Adrenal gland (tissue), 12 donors: ENCODE data around the gene CD44. TPM values are rescaled to one million over a fixed set of nuclear protein-coding genes. Genes with fewer than 3 reads are reported as not detected.

Experiments
- DNase-seq, 7 donors: peaks; one replicate each; pipeline ENCODE4 v3.0.0-alpha.2; 2019 to 2020
- H3K27ac ChIP-seq, 5 donors: fragments of 200-600 bp; sonication (generic) in 4 of 5; 1 replicate in 3 of 5; 2 replicates in 2 of 5; pipeline versions ENCODE4 v1.5.1 to v1.8.0; 2016 to 2020; ENCODE audit warnings: mild to moderate bottlenecking in 1 of 5
- H3K27me3 ChIP-seq: fragments of 200-600 bp; 2 replicates; pipeline ENCODE4 v1.8.0; 2021
- H3K36me3 ChIP-seq, 2 donors: fragments of 200-600 bp; replicated peaks in 1 of 2; 1 replicate in 1 of 2; 2 replicates in 1 of 2; pipeline versions ENCODE4 v1.5.1 to v1.8.0; 2018 to 2022
- H3K4me1 ChIP-seq, 2 donors: fragments of 200-600 bp; replicated peaks in 1 of 2; 1 replicate in 1 of 2; 2 replicates in 1 of 2; pipeline versions ENCODE4 v1.5.1 to v1.8.0; 2018 to 2021
- H3K4me3 ChIP-seq, 4 donors: fragments of 200-600 bp; sonication (generic) in 3 of 4; one replicate each; pipeline ENCODE4 v1.5.1; 2016 to 2018
- H3K9me3 ChIP-seq, 3 donors: fragments of 200-600 bp; sonication (generic) in 1 of 3; replicated peaks in 1 of 3; 1 replicate in 2 of 3; 2 replicates in 1 of 3; pipeline versions ENCODE4 v1.5.1 to v1.8.0; 2016 to 2021
- POLR2A ChIP-seq, 2 donors: fragments of 450-650 bp; IDR thresholded peaks; one replicate each; pipeline ENCODE4 v1.6.1; 2017; ENCODE audit warnings: antibody characterized with exemption in 2 of 2, mild to moderate bottlenecking in 2 of 2, moderate library complexity in 1 of 2
- WGBS, 4 donors: extraction: QIAGEN DNeasy Blood & Tissue Kit in 2 of 4; methylation state at CpG; one replicate each; pipeline versions ENCODE4 v1.1.5 to v1.1.7; 2013 to 2017; 5-methylcytosine and 5-hydroxymethylcytosine counted together
- intact Hi-C, 2 donors: fragments of 100-400 bp; cut with DNase I; formaldehyde crosslinking; loops; one replicate each; pipeline versions ENCODE4 v1.14.1 to v1.15.0; 2022 to 2023
- polyA plus RNA-seq, 3 donors: library from polyadenylated mRNA; stranded (reverse); fragments of 200-250 nt in 2 of 3; fragments of 350-450 nt in 1 of 3; fragmentation: Illumina TruSeq in 1 of 3; extraction: RNeasy Lipid Tissue Mini Kit (QIAGEN cat#74804) in 1 of 3; gene quantifications; one replicate each; pipeline ENCODE4 v1.2.3, GENCODE V29; 2013 to 2014
- total RNA-seq, 9 donors: library from RNA; depleted of rRNA in 4 of 9; stranded (reverse); fragments of >200 nt in 4 of 9; fragments of 120-200 nt in 1 of 9; fragmentation: NEBNext Ultra II Directional in 1 of 9; extraction: Animal tissue kit (Norgen Biotek cat#: 25700) in 1 of 9; gene quantifications; one replicate each; pipeline versions ENCODE4 v1.1.0 to v1.2.4, GENCODE V29; 2013 to 2023
- TF ChIP-seq, protein P1 (sequence below), 6 experiments: fragments of 450-650 bp in 4 of 6; fragments of 200-600 bp in 2 of 6; sonication (generic) in 1 of 6; IDR thresholded peaks; 1 replicate in 5 of 6; 2 replicates in 1 of 6; pipeline versions ENCODE4 v1.5.1 to v1.8.0; 2016 to 2021; ENCODE audit warnings: antibody characterized with exemption in 6 of 6, mild to moderate bottlenecking in 2 of 6, moderate library complexity in 1 of 6
- donor health status: healthy with polysubstance abuse.
- donor health status: Bipolar disorder and iron deficiency.
- donor health status: DM: yes; HTN: yes; CAD: no.
- donor health status: DM: no; HTN: no; CAD: no.
- donor health status: DM: no; HTN: no; CAD: no.
- donor health status: DM: yes; HTN: yes; CAD: no.

Gene CD44
- total and polyA plus RNA-seq, 12 donors = 10.2 to 110 (median 77.5) TPM

DNA sequence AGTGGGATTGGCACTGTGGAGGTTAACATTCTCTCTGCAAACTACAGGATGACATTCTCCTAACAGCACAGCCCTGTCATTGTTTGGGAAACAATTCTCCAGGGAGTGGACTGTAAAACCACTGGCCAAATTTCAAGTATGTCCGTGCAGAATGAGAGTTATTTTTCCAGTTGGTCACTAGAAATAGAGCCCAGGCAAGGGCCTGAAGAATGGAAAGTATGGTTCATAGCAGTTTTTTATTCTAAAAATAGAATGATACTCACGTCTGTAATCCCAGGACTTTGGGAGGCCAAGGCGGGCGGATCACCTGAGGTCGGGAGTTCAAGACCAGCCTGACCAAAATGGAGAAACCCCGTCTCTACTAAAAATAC lies 39.0 kb upstream of the CD44 start:
- H3K27ac ChIP-seq = peak overlapping the region in 2 of 5 donors; percentile 57 to 63
- intact Hi-C loops = no loop called here
- DNase-seq = no peak

DNA sequence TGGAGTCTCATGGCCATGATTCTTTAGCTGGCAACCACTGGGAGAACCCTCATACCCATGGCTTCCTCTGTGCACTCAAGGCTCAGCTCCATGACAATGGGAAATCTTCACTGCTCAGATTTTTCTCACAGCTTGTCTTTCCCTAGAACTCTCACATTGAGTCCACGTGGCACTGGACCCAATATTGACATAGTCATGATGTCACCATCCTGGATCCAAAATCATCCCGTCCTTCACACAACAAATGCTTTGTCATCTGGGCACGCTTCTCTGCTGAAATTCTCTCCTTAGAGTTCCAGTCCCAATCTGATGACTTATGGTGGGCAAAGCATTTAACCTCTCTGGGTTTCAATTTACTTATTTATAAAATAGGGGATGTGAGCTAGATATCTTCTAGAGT lies 37.7 kb upstream of the CD44 start:
- Histone ChIP-seq H3K36me3 (no peaks in the 10 kb centered on the region), H3K9me3 (no peaks in the 10 kb centered on the region), H3K27ac (no peak overlapping the region), H3K4me3 (no peak overlapping the region), H3K27me3 (no peaks in the 10 kb centered on the region), H3K4me1 (no peaks in the 10 kb centered on the region)
- WGBS, 4 donors = 64 to 83% (median 75%) methylated on average over 3 of the region's 3 CpGs
- intact Hi-C loops = no loop called here
- no peak for TF ChIP-seq POLR2A (IDR thresholded peaks at IDR 0.05)
- TF ChIP-seq, protein P1, sequence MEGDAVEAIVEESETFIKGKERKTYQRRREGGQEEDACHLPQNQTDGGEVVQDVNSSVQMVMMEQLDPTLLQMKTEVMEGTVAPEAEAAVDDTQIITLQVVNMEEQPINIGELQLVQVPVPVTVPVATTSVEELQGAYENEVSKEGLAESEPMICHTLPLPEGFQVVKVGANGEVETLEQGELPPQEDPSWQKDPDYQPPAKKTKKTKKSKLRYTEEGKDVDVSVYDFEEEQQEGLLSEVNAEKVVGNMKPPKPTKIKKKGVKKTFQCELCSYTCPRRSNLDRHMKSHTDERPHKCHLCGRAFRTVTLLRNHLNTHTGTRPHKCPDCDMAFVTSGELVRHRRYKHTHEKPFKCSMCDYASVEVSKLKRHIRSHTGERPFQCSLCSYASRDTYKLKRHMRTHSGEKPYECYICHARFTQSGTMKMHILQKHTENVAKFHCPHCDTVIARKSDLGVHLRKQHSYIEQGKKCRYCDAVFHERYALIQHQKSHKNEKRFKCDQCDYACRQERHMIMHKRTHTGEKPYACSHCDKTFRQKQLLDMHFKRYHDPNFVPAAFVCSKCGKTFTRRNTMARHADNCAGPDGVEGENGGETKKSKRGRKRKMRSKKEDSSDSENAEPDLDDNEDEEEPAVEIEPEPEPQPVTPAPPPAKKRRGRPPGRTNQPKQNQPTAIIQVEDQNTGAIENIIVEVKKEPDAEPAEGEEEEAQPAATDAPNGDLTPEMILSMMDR (IDR thresholded peaks at IDR 0.05) = no peak
- DNase-seq = no peak

More for the DNA sequence above, 39.0 kb upstream of the CD44 start:
- no peaks in the 10 kb centered on the region for H3K9me3 ChIP-seq
- H3K36me3 ChIP-seq = no peaks in the 10 kb centered on the region
- no peaks in the 10 kb centered on the region for H3K4me1 ChIP-seq
- no peaks in the 10 kb centered on the region for H3K27me3 ChIP-seq
- no peak for TF ChIP-seq POLR2A (IDR thresholded peaks at IDR 0.05)
- TF ChIP-seq, protein P1 (IDR thresholded peaks at IDR 0.05) = no peak
- 61 to 65% (median 64%) methylated on average over 6 of the region's 6 CpGs for WGBS, 4 donors
- H3K4me3 ChIP-seq = no peak overlapping the region

DNA sequence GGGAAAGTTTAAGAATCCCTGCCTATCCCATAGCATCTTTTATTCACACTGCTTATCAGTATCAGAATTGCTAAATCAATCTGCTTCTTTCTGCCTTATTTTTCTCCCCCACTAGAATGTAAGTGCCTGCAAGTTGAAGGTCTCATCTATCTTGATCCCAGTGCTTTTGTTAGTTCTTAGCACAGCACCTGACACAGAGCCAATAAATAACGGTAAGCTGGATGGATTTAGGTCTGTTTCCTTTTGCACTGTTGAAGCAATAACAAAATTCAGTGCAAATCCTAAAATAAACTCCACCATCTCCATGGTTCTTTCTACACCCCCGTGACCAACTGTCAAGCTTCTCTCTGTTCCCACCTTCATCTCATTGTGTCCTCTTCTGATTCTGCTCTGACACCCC lies 36.7 kb upstream of the CD44 start:
- Histone ChIP-seq H3K36me3 (no peaks in the 10 kb centered on the region), H3K4me1 (no peaks in the 10 kb centered on the region), H3K27ac (no peak overlapping the region), H3K4me3 (no peak overlapping the region), H3K9me3 (no peaks in the 10 kb centered on the region), H3K27me3 (no peaks in the 10 kb centered on the region)
- WGBS, 4 donors = 48 to 69% (median 57%) methylated on average over 2 of the region's 2 CpGs
- DNase-seq = no peak
- TF ChIP-seq, protein P1 (IDR thresholded peaks at IDR 0.05) = no peak
- TF ChIP-seq POLR2A (IDR thresholded peaks at IDR 0.05) = no peak
- intact Hi-C loops = no loop called here

DNA sequence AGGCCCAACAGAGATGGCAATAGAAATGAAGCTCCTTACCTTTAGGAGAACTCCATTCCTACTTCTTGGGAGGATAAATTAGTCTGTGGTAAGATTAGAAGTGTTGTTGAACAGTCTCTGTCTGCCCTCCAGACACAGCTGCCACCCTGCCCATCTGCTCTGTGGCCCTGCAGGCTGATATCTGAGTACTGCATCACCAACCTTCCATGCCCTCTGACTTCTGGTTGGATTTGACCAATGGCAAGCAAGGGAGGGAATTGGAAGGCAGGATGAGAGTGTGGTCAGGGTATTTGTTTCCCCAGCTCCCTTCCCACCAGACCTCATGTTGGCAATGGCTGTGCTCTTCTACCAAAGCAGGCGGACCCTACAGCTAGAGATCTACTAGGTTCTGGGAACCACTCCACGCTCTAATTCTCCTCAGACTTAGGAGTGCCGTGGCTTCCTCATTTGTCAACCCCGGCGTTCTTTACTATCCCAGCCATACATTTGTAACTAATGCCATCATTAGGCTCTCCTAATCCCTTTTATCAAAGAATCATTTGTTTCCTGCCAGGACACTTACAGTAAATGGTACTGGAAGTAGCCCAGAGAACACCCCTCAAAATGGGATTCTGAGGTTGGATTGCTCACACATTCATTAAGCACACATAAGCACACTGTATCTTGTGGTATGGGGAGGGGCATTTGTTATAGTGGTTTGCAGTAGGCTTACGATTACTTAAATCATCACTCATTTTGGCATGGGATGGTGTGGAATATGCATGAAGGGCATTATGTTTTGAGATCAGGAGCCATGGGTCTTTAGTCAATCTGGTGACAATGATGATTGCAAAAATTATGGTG lies 35.4 kb upstream of the CD44 start:
- DNase-seq = no peak
- H3K36me3 ChIP-seq = no peaks in the 10 kb centered on the region
- intact Hi-C loops = no loop called here
- no peaks in the 10 kb centered on the region for H3K27me3 ChIP-seq
- H3K9me3 ChIP-seq = no peaks in the 10 kb centered on the region
- no peaks in the 10 kb centered on the region for H3K4me1 ChIP-seq
- H3K27ac ChIP-seq = no peak overlapping the region
- 88 to 90% (median 88%) methylated on average over 6 of the region's 6 CpGs for WGBS, 4 donors
- TF ChIP-seq, protein P1 (IDR thresholded peaks at IDR 0.05) = no peak
- no peak for TF ChIP-seq POLR2A (IDR thresholded peaks at IDR 0.05)
- H3K4me3 ChIP-seq = no peak overlapping the region
